Neural progenitor cell (in vitro differentiated cells): ENCODE measurements around the gene PEAK1. TPM values are rescaled to one million over a fixed set of nuclear protein-coding genes. Genes with fewer than 3 reads are reported as not detected.

Experiments
- DNase-seq: peaks from one replicate; pipeline ENCODE4 v3.0.0-alpha.2; 2016; ENCODE audit warnings: low spot score
- H2AFZ ChIP-seq: fragments of 200-600 bp; sonication (generic); replicated peaks from 2 replicates; pipeline ENCODE4 v1.6.1; 2016; ENCODE audit warnings: antibody characterized with exemption
- H3F3A ChIP-seq: fragments of 200-600 bp; sonication (generic); 2 replicates; pipeline ENCODE4 v1.6.1; 2016; ENCODE audit warnings: antibody characterized with exemption, low read depth
- H3K27ac ChIP-seq: fragments of 200-600 bp; sonication (generic); 2 replicates; pipeline ENCODE4 v1.5.1; 2016; ENCODE audit warnings: mild to moderate bottlenecking
- H3K27me3 ChIP-seq: fragments of 200-600 bp; sonication (generic); 2 replicates; pipeline ENCODE4 v1.6.1; 2016; ENCODE audit warnings: mild to moderate bottlenecking, moderate library complexity
- H3K36me3 ChIP-seq: fragments of 200-600 bp; sonication (generic); 2 replicates; pipeline ENCODE4 v1.5.1; 2016
- H3K4me1 ChIP-seq: fragments of 200-600 bp; sonication (generic); 2 replicates; pipeline ENCODE4 v1.6.1; 2016; ENCODE audit warnings: mixed run types
- H3K4me2 ChIP-seq: fragments of 200-600 bp; sonication (generic); 2 replicates; pipeline ENCODE4 v1.6.1; 2016
- H3K4me3 ChIP-seq: fragments of 200-600 bp; sonication (generic); 2 replicates; pipeline ENCODE4 v1.5.1; 2016
- H3K79me2 ChIP-seq: fragments of 200-600 bp; sonication (generic); 2 replicates; pipeline ENCODE4 v1.6.1; 2016; ENCODE audit warnings: low read depth
- H3K9ac ChIP-seq: fragments of 200-600 bp; sonication (generic); 2 replicates; pipeline ENCODE4 v1.6.1; 2016
- H3K9me3 ChIP-seq: fragments of 200-600 bp; sonication (generic); 2 replicates; pipeline ENCODE4 v1.5.1; 2016; ENCODE audit warnings: low read depth
- H4K20me1 ChIP-seq: fragments of 200-600 bp; sonication (generic); 2 replicates; pipeline ENCODE4 v1.6.1; 2016; ENCODE audit warnings: low read depth
- H3K27ac Mint-ChIP-seq: 3 replicates; pipeline ENCODE4 v1.8.0; 2021; ENCODE audit warnings: mixed read lengths
- H3K27me3 Mint-ChIP-seq: 2 replicates; pipeline ENCODE4 v1.8.0; 2022; ENCODE audit warnings: low read depth, mild to moderate bottlenecking, inconsistent platforms, moderate library complexity, mixed read lengths; ENCODE audit not compliant: insufficient read depth
- H3K36me3 Mint-ChIP-seq: 3 replicates; pipeline ENCODE4 v1.8.0; 2021; ENCODE audit warnings: mixed read lengths
- H3K4me1 Mint-ChIP-seq: 3 replicates; pipeline ENCODE4 v1.8.0; 2021; ENCODE audit warnings: mixed read lengths
- H3K4me3 Mint-ChIP-seq: 3 replicates; pipeline ENCODE4 v1.8.0; 2021; ENCODE audit warnings: mild to moderate bottlenecking, moderate library complexity, mixed read lengths
- H3K9me3 Mint-ChIP-seq: 3 replicates; pipeline ENCODE4 v1.8.0; 2020; ENCODE audit warnings: mixed read lengths
- CTCF ChIP-seq: fragments of 200-600 bp; sonication (generic); IDR thresholded peaks from 2 replicates; pipeline ENCODE4 v1.5.1; 2017; ENCODE audit warnings: antibody characterized with exemption, mild to moderate bottlenecking
- EZH2 ChIP-seq: fragments of 200-600 bp; sonication (generic); IDR thresholded peaks from 2 replicates; pipeline ENCODE4 v1.6.1; 2017; ENCODE audit warnings: antibody characterized with exemption, mild to moderate bottlenecking, moderate library complexity
- EZH2phosphoT487 ChIP-seq: fragments of 200-600 bp; sonication (generic); IDR thresholded peaks from 2 replicates; pipeline ENCODE4 v1.6.1; 2017; ENCODE audit warnings: antibody characterized with exemption
- total RNA-seq: library from RNA; depleted of rRNA; stranded (reverse); fragments of >200 nt; gene quantifications from 2 replicates; pipeline ENCODE4 v1.2.3, GENCODE V29; 2015; ENCODE audit warnings: low replicate concordance

The PEAK1 gene, protein sequence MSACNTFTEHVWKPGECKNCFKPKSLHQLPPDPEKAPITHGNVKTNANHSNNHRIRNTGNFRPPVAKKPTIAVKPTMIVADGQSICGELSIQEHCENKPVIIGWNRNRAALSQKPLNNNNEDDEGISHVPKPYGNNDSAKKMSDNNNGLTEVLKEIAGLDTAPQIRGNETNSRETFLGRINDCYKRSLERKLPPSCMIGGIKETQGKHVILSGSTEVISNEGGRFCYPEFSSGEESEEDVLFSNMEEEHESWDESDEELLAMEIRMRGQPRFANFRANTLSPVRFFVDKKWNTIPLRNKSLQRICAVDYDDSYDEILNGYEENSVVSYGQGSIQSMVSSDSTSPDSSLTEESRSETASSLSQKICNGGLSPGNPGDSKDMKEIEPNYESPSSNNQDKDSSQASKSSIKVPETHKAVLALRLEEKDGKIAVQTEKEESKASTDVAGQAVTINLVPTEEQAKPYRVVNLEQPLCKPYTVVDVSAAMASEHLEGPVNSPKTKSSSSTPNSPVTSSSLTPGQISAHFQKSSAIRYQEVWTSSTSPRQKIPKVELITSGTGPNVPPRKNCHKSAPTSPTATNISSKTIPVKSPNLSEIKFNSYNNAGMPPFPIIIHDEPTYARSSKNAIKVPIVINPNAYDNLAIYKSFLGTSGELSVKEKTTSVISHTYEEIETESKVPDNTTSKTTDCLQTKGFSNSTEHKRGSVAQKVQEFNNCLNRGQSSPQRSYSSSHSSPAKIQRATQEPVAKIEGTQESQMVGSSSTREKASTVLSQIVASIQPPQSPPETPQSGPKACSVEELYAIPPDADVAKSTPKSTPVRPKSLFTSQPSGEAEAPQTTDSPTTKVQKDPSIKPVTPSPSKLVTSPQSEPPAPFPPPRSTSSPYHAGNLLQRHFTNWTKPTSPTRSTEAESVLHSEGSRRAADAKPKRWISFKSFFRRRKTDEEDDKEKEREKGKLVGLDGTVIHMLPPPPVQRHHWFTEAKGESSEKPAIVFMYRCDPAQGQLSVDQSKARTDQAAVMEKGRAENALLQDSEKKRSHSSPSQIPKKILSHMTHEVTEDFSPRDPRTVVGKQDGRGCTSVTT (N-terminal part only)
- 27.5 and 30.9 TPM in 2 replicates for total RNA-seq

DNA sequence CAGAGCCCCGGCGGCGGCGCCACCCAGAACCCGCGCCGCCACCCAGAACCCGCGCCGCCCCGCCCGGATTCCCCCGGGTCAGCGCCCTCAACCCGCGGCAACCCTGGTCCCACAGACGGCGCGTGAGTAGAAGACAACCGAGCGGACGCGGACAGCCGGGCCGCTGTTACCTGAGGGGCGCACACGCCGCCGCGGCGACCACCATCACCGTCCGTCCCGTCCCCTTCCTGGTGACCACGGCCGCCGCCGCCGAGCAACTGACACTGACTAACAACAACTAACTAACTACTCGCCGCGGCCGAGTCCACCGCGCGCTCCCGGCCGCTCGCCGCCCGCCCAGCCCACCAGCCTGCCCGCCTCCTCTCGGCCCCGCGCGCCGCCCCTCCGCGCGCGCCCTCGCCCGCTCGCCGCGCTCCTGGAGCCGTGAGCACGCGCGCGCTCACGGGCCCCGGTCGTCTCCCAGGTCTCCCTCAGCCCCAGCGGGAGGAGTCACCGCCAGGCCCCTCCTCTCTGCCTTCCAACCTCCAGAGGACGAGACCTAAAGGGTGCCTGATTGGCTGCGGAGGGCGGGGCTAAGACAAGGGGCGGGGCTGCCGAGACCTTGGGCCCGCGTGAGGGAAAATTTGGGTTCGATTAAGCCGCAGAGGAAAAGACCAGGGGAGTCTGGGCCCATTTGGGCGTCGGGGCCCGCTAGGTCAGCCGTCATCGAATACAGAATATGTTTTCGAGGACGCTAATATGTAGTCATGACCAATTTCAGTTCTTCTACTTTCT, at the start of gene PEAK1:
PEAK1 (minus strand) TSS at position 269 of the 774 bp plus-strand sequence. CDS start 238,178 bp downstream, outside the sequence.
- TF ChIP-seq EZH2phosphoT487 (no peak), EZH2 (no peak), CTCF (no peak)
- peak within 1 kb of the TSS; percentile 79 for H3K27ac ChIP-seq
- H3K27me3 ChIP-seq = no peaks in the 10 kb centered on the region
- no peaks in the 10 kb centered on the region for H3K36me3 ChIP-seq
- peaks cover 31% of the 10 kb centered on the region for H3K4me1 ChIP-seq
- H3K27ac Mint-ChIP-seq = peak within 1 kb of the TSS; percentile 97
- peak within 1 kb of the TSS; percentile 79 for H3K9ac ChIP-seq
- no peaks in the 10 kb centered on the region for H3K36me3 Mint-ChIP-seq
- peak within 1 kb of the TSS; percentile 95 for H3K4me3 Mint-ChIP-seq
- peaks cover 7% of the 10 kb centered on the region for H3F3A ChIP-seq
- peak within 1 kb of the TSS; percentile 82 for H3K4me2 ChIP-seq
- peaks cover 36% of the 10 kb centered on the region for H3K4me1 Mint-ChIP-seq
- peak within 1 kb of the TSS; percentile 99 for H2AFZ ChIP-seq
- no peaks in the 10 kb centered on the region for H3K9me3 ChIP-seq
- H3K27me3 Mint-ChIP-seq = peaks cover 2% of the 10 kb centered on the region
- peak within 1 kb of the TSS; percentile 94 for H3K4me3 ChIP-seq
- peak; percentile 99 for DNase-seq
- peaks cover 32% of the 10 kb centered on the region for H4K20me1 ChIP-seq
- H3K9me3 Mint-ChIP-seq = no peaks in the 10 kb centered on the region
- H3K79me2 ChIP-seq = peaks cover 86% of the 10 kb centered on the region

DNA sequence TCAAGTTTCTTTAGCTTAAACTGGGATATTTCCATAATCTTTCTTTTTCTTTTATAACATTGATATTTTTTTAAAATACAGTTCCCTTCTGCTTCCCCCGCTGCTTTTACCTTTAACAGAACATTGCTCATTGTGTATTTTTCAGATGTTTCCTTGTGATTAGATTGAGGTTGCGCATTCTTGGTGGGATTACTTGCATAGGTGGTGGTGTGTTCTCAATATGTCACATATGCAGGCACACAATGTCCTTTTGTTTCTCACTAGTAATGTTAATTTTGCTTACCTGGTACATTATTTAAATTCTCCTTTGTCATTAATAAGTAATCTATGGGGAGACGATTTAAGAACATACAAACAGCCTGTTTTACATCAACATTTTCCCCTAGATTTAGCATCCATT, 49.0 kb upstream of the PEAK1 start:
- H3K36me3 Mint-ChIP-seq = peaks cover 30% of the 10 kb centered on the region
- Histone ChIP-seq H3K4me3 (no peak overlapping the region), H3K79me2 (no peaks in the 10 kb centered on the region), H4K20me1 (no peaks in the 10 kb centered on the region), H3K4me1 (peaks cover under 1% of the 10 kb centered on the region), H3K27ac (no peak overlapping the region), H2AFZ (no peak overlapping the region), H3K36me3 (peaks cover 13% of the 10 kb centered on the region), H3K4me2 (no peak overlapping the region), H3F3A (peaks cover 1% of the 10 kb centered on the region), H3K9me3 (no peaks in the 10 kb centered on the region), H3K9ac (no peak overlapping the region), H3K27me3 (no peaks in the 10 kb centered on the region)
- H3K27me3 Mint-ChIP-seq = no peaks in the 10 kb centered on the region
- H3K9me3 Mint-ChIP-seq = no peaks in the 10 kb centered on the region
- H3K27ac Mint-ChIP-seq = no peak overlapping the region
- TF ChIP-seq EZH2 = no peak
- no peak for TF ChIP-seq CTCF
- no peak for TF ChIP-seq EZH2phosphoT487
- H3K4me3 Mint-ChIP-seq = no peak overlapping the region
- H3K4me1 Mint-ChIP-seq = no peaks in the 10 kb centered on the region
- DNase-seq = no peak

- H3K4me3 ChIP-seq = no peak overlapping the region
These were observed 46.6 kb upstream of the PEAK1 start for GRCh38 chr15:77466521-77466920.

More at GRCh38 chr15:77466521-77466920, 46.6 kb upstream of the PEAK1 start:
- no peaks in the 10 kb centered on the region for H3K79me2 ChIP-seq
- H4K20me1 ChIP-seq = no peaks in the 10 kb centered on the region
- no peak overlapping the region for H2AFZ ChIP-seq
- no peaks in the 10 kb centered on the region for H3K9me3 ChIP-seq
- Mint-ChIP-seq H3K4me1 (no peaks in the 10 kb centered on the region), H3K27ac (no peak overlapping the region), H3K9me3 (no peaks in the 10 kb centered on the region), H3K27me3 (no peaks in the 10 kb centered on the region), H3K36me3 (peaks cover 26% of the 10 kb centered on the region), H3K4me3 (no peak overlapping the region)
- DNase-seq = no peak
- no peaks in the 10 kb centered on the region for H3K27me3 ChIP-seq
- no peak overlapping the region for H3K4me2 ChIP-seq
- H3F3A ChIP-seq = no peaks in the 10 kb centered on the region
- TF ChIP-seq CTCF (no peak), EZH2 (no peak), EZH2phosphoT487 (no peak)
- no peak overlapping the region for H3K27ac ChIP-seq
- H3K36me3 ChIP-seq = peaks cover 8% of the 10 kb centered on the region
- no peak overlapping the region for H3K9ac ChIP-seq
- no peaks in the 10 kb centered on the region for H3K4me1 ChIP-seq
